H1 (cell line): Measurements from ENCODE around the gene COL8A1. TPM values are rescaled to one million over a fixed set of nuclear protein-coding genes. Genes with fewer than 3 reads are reported as not detected.

ENCODE experiments used
- E2F6 ChIP-seq: IDR thresholded peaks from 2 replicates; pipeline ENCODE4 v1.6.1; 2012; ENCODE audit warnings: inconsistent platforms
- HDAC6 ChIP-seq: IDR thresholded peaks from one replicate; pipeline ENCODE4 v1.7.1; 2012; ENCODE audit warnings: low read depth, mild to moderate bottlenecking, inconsistent platforms, low read length, moderate library complexity
- JUND ChIP-seq: IDR thresholded peaks from 2 replicates; pipeline ENCODE4 v1.6.1; 2011; ENCODE audit warnings: mild to moderate bottlenecking, improper control_type of control experiment, low read length
- PHF8 ChIP-seq: fragments of 200-600 bp; sonication (generic); conservative IDR thresholded peaks from 2 replicates; pipeline ENCODE4 v1.7.1; 2012; ENCODE audit warnings: low read depth, mild to moderate bottlenecking, inconsistent platforms, low read length, moderate library complexity
- SP1 ChIP-seq: IDR thresholded peaks from 2 replicates; pipeline ENCODE4 v1.6.1; 2011; ENCODE audit warnings: low read depth, low read length
- SP2 ChIP-seq: IDR thresholded peaks from 2 replicates; pipeline ENCODE4 v1.6.1; 2012; ENCODE audit warnings: mild to moderate bottlenecking, low read length, inconsistent platforms
- TEAD4 ChIP-seq: IDR thresholded peaks from 2 replicates; pipeline ENCODE4 v1.6.1; 2012; ENCODE audit warnings: low read depth, low read length, inconsistent platforms, mixed read lengths
- polyA plus RNA-seq, 7 experiments: library from polyadenylated mRNA; depleted of rRNA in 3 of 7; stranded (reverse) in 5 of 7; unstranded in 2 of 7; fragments of >200 nt in 5 of 7; fragments of 200-250 nt in 2 of 7; gene quantifications; 1 replicate in 5 of 7; 2 replicates in 1 of 7; 4 replicates in 1 of 7; pipeline versions ENCODE4 v1.2.1 to v1.2.3, GENCODE V29; 2011 to 2013; ENCODE audit warnings: missing spikeins in 2 of 7, mixed read lengths in 2 of 7
- total RNA-seq: library from RNA; stranded (reverse); fragmentation: NEBNext Ultra II Directional; extraction: Animal tissue kit (Norgen Biotek cat#: 25700); gene quantifications from 2 replicates; pipeline ENCODE4 v1.2.1, GENCODE V29; 2021

COL8A1 gene
- total and polyA plus RNA-seq, 2 of the 8 experiments (the other 6 are each of a cell fraction or from before 2014, with no cell fraction given): 0.21 to 1.2 TPM

- TF ChIP-seq E2F6: no peak
- TF ChIP-seq JUND: no peak
- no peak for TF ChIP-seq SP1
- TF ChIP-seq TEAD4: no peak
- TF ChIP-seq SP2: no peak
- no peak for TF ChIP-seq PHF8
- no peak for TF ChIP-seq HDAC6
Measured at GRCh38 chr3:99818818-99819217, 180.4 kb downstream of the COL8A1 start (continued).
